IMR-90 (cell line): ENCODE data around the gene PITPNM3. TPM values are rescaled to one million over a fixed set of nuclear protein-coding genes. Genes with fewer than 3 reads are reported as not detected.

ENCODE experiments used
- ATAC-seq: fragments of 200-7000 bp; cut with Tn5 transposase; 2 replicates; pipeline ENCODE4 v1.9.1; 2020; ENCODE audit warnings: low read depth, mild to moderate bottlenecking, moderate library complexity
- BruUV-seq: library from RNA; stranded (reverse); fragments of 400-500 nt; replicated peaks from 2 replicates; lab custom pipeline; 2021; lab: Mats Ljungman, UMichigan
- CTCF ChIA-PET: fragments of 300-600 bp; formaldehyde crosslinking; extraction: SDS; loops from one replicate; lab custom pipeline; 2021; ENCODE audit warnings: antibody characterized with exemption; lab: Yijun Ruan, JAX
- POLR2A ChIA-PET: fragments of 300-600 bp; sonication (Branson Sonifier 250); formaldehyde crosslinking; loops from one replicate; lab custom pipeline; 2022; ENCODE audit warnings: antibody characterized with exemption; ENCODE audit not compliant: unreplicated experiment; lab: Charles Lee
- DNase-seq: peaks from one replicate; pipeline ENCODE4 v3.0.0; 2013
- H2AFZ ChIP-seq: replicated peaks from 2 replicates; pipeline ENCODE3; 2013; ENCODE audit warnings: low read length, mild to moderate bottlenecking; ENCODE audit not compliant: poor library complexity
- H2AK5ac ChIP-seq: 2 replicates; pipeline ENCODE4 v1.6.1; 2013; ENCODE audit warnings: low read depth, low read length, inconsistent platforms
- H2AK9ac ChIP-seq: replicated peaks from 2 replicates; pipeline ENCODE3; 2013; ENCODE audit warnings: mild to moderate bottlenecking, low read depth, low read length, moderate library complexity; ENCODE audit not compliant: poor library complexity
- H2BK120ac ChIP-seq: 2 replicates; pipeline ENCODE4 v1.6.1; 2013; ENCODE audit warnings: low read depth, low read length, inconsistent platforms
- H2BK15ac ChIP-seq: 3 replicates; pipeline ENCODE4 v1.6.1; 2013; ENCODE audit warnings: low read depth, low read length, inconsistent platforms
- H2BK20ac ChIP-seq: 2 replicates; pipeline ENCODE4 v1.6.1; 2013; ENCODE audit warnings: low read depth, mild to moderate bottlenecking, inconsistent platforms, low read length, moderate library complexity
- H2BK5ac ChIP-seq: 2 replicates; pipeline ENCODE4 v1.6.1; 2013; ENCODE audit warnings: mild to moderate bottlenecking, low read depth, low read length, inconsistent platforms; ENCODE audit not compliant: poor library complexity, severe bottlenecking
- H3K14ac ChIP-seq: replicated peaks from 2 replicates; pipeline ENCODE4 v1.6.1; 2013; ENCODE audit warnings: low read depth, low read length, inconsistent platforms
- H3K18ac ChIP-seq: 2 replicates; pipeline ENCODE4 v1.6.1; 2013; ENCODE audit warnings: low read depth, low read length, control low read depth
- H3K23ac ChIP-seq: 2 replicates; pipeline ENCODE4 v1.6.1; 2013; ENCODE audit warnings: low read depth, low read length, inconsistent platforms
- H3K27ac ChIP-seq: 2 replicates; pipeline ENCODE4 v1.5.1; 2013; ENCODE audit warnings: mild to moderate bottlenecking, control low read depth, low read length; ENCODE audit not compliant: insufficient read depth
- H3K27me3 ChIP-seq: 2 replicates; pipeline ENCODE4 v1.6.1; 2013; ENCODE audit warnings: low read length; ENCODE audit not compliant: control insufficient read depth, insufficient read depth
- H3K36me3 ChIP-seq: 2 replicates; pipeline ENCODE4 v1.6.1; 2013; ENCODE audit warnings: low read length, mixed read lengths; ENCODE audit not compliant: control insufficient read depth, insufficient read depth
- H3K4ac ChIP-seq: 2 replicates; pipeline ENCODE4 v1.6.1; 2013; ENCODE audit warnings: low read depth, low read length, inconsistent platforms
- H3K4me1 ChIP-seq: 2 replicates; pipeline ENCODE4 v1.6.1; 2013; ENCODE audit warnings: low read length, mixed read lengths; ENCODE audit not compliant: control insufficient read depth, insufficient read depth
- H3K4me2 ChIP-seq: 2 replicates; pipeline ENCODE4 v1.6.1; 2013; ENCODE audit warnings: low read depth, mild to moderate bottlenecking, control low read depth, low read length, moderate library complexity
- H3K4me3 ChIP-seq: 2 replicates; pipeline ENCODE4 v1.5.1; 2013; ENCODE audit warnings: low read depth, mild to moderate bottlenecking, control low read depth, low read length, moderate library complexity; ENCODE audit not compliant: insufficient read depth
- H3K56ac ChIP-seq: 2 replicates; pipeline ENCODE4 v1.6.1; 2013; ENCODE audit warnings: low read length, inconsistent platforms; ENCODE audit not compliant: insufficient read depth; ENCODE audit errors: extremely low read depth
- H3K79me1 ChIP-seq, 2 experiments: 2 replicates each; pipeline ENCODE4 v1.6.1; 2013; ENCODE audit warnings: low read length in 2 of 2, inconsistent platforms in 1 of 2, low read depth in 1 of 2
- H3K9ac ChIP-seq: 2 replicates; pipeline ENCODE4 v1.6.1; 2013; ENCODE audit warnings: low read depth, low read length, control low read depth
- H3K9me1 ChIP-seq: 2 replicates; pipeline ENCODE4 v1.6.1; 2013; ENCODE audit warnings: low read length, inconsistent platforms; ENCODE audit not compliant: insufficient read depth
- H3K9me3 ChIP-seq: 2 replicates; pipeline ENCODE4 v1.6.1; 2013; ENCODE audit warnings: low read length; ENCODE audit not compliant: control insufficient read depth, insufficient read depth
- H4K20me1 ChIP-seq: 2 replicates; pipeline ENCODE4 v1.6.1; 2013; ENCODE audit warnings: low read length, inconsistent platforms; ENCODE audit not compliant: insufficient read depth
- H4K5ac ChIP-seq: 2 replicates; pipeline ENCODE4 v1.6.1; 2013; ENCODE audit warnings: mild to moderate bottlenecking, low read depth, low read length, control low read depth
- H4K8ac ChIP-seq, 2 experiments: 2 replicates each; pipeline ENCODE4 v1.6.1; 2013; ENCODE audit warnings: low read depth in 2 of 2, low read length in 2 of 2, control low read depth in 1 of 2, inconsistent platforms in 1 of 2
- H4K91ac ChIP-seq: 2 replicates; pipeline ENCODE4 v1.6.1; 2013; ENCODE audit warnings: low read depth, low read length, inconsistent platforms; ENCODE audit not compliant: insufficient read depth
- BHLHE40 ChIP-seq: fragments of 150-350 bp; IDR thresholded peaks from 2 replicates; pipeline ENCODE4 v1.6.1; 2016; ENCODE audit warnings: mild to moderate bottlenecking, low read depth, low read length
- CHD1 ChIP-seq: IDR thresholded peaks from 2 replicates; pipeline ENCODE4 v1.6.1; 2012; ENCODE audit warnings: low read depth, low read length, improper control_type of control experiment
- ELK1 ChIP-seq: fragments of 150-350 bp; IDR thresholded peaks from 2 replicates; pipeline ENCODE4 v1.6.1; 2016; ENCODE audit warnings: low read depth, mild to moderate bottlenecking, low read length, moderate library complexity, borderline replicate concordance
- FOS ChIP-seq: fragments of 150-350 bp; IDR thresholded peaks from 2 replicates; pipeline ENCODE4 v1.6.1; 2016; ENCODE audit warnings: low read depth, low read length
- MAFK ChIP-seq: IDR thresholded peaks from 2 replicates; pipeline ENCODE4 v1.6.1; 2012; ENCODE audit warnings: low read depth, low read length, improper control_type of control experiment
- MAZ ChIP-seq: IDR thresholded peaks from 2 replicates; pipeline ENCODE4 v1.6.1; 2012; ENCODE audit warnings: low read depth, mild to moderate bottlenecking, low read length, improper control_type of control experiment, moderate library complexity, borderline replicate concordance
- RAD21 ChIP-seq: IDR thresholded peaks from 2 replicates; pipeline ENCODE4 v1.6.1; 2012; ENCODE audit warnings: low read length, improper control_type of control experiment
- RCOR1 ChIP-seq: IDR thresholded peaks from 2 replicates; pipeline ENCODE4 v1.6.1; 2012; ENCODE audit warnings: mild to moderate bottlenecking, low read length, improper control_type of control experiment; ENCODE audit not compliant: insufficient replicate concordance
- WGBS, 2 experiments: methylation state at CpG; one replicate each; pipeline versions ENCODE4 v1.1.5 to v1.1.7; 2013; ENCODE audit warnings: missing lambda C conversion rate in 2 of 2; ENCODE audit not compliant: insufficient read length in 1 of 2; ENCODE audit errors: extremely low coverage in 2 of 2; 5-methylcytosine and 5-hydroxymethylcytosine counted together
- dilution Hi-C: fragments of 300-500 bp; cut with HindIII; formaldehyde crosslinking; loops from one replicate; pipeline ENCODE4 v1.14.3; 2018; ENCODE audit warnings: low sequenced_read_pairs; ENCODE audit not compliant: unreplicated experiment
- in situ Hi-C: fragments of 300-500 bp; cut with MboI; formaldehyde crosslinking; loops from 3 replicates; pipeline ENCODE4 v1.14.3; 2019; ENCODE audit warnings: low sequenced_read_pairs, inconsistent platforms, mixed read lengths
- intact Hi-C: fragments of 100-400 bp; cut with micrococcal nuclease; formaldehyde crosslinking; loops from 2 replicates; pipeline ENCODE4 v1.10.0; 2022
- polyA plus RNA-seq, 3 experiments: library from polyadenylated mRNA; depleted of rRNA; stranded (reverse); fragments of >200 nt; gene quantifications; 2 replicates each; pipeline ENCODE4 v1.2.3, GENCODE V29; 2012; ENCODE audit warnings: low replicate concordance in 1 of 3
- total RNA-seq: library from RNA; depleted of rRNA; stranded (reverse); fragments of >200 nt; gene quantifications from 2 replicates; pipeline ENCODE4 v1.2.3, GENCODE V29; 2012

The PITPNM3 gene
- total and polyA plus RNA-seq, 2 of the 4 experiments (the other 2 are of a cell fraction): 0.54 to 1.7 TPM

GRCh38 chr17:6496116-6496481 lies 60.3 kb downstream of the PITPNM3 start:
- Histone ChIP-seq H3K9me3 (no peaks in the 10 kb centered on the region), H2BK120ac (no peak overlapping the region), H3K56ac (no peak overlapping the region), H3K18ac (no peak overlapping the region), H3K14ac (no peak overlapping the region), H2AFZ (no peak overlapping the region), H3K23ac (no peak overlapping the region), H4K5ac (no peak overlapping the region), H3K27me3 (peaks cover 10% of the 10 kb centered on the region; the same call in 1 of the 2 replicates), H2BK20ac (no peak overlapping the region), H2BK5ac (no peak overlapping the region), H4K20me1 (no peaks in the 10 kb centered on the region), H2AK5ac (no peak overlapping the region), H3K9me1 (peaks cover 3% of the 10 kb centered on the region; the same call in 1 of the 2 replicates), H2BK15ac (no peak overlapping the region), H3K4me2 (no peak overlapping the region), H3K79me1 (no peaks in the 10 kb centered on the region), H2AK9ac (no peak overlapping the region), H3K36me3 (no peaks in the 10 kb centered on the region), H3K4ac (no peak overlapping the region), H3K9ac (no peak overlapping the region), H4K91ac (no peak overlapping the region), H3K4me3 (no peak overlapping the region), H3K4me1 (peaks cover 4% of the 10 kb centered on the region), H4K8ac (no peak overlapping the region), H3K27ac (no peak overlapping the region)
- CTCF ChIA-PET: no interaction called here
- TF ChIP-seq FOS: no peak
- no peak for TF ChIP-seq RCOR1
- no peak for TF ChIP-seq BHLHE40
- no peak for TF ChIP-seq RAD21
- no peak for TF ChIP-seq ELK1
- no peak for TF ChIP-seq MAFK
- no peak for TF ChIP-seq CHD1
- no peak for TF ChIP-seq MAZ
- in situ Hi-C loops (no loop called here), intact Hi-C loops (no loop called here), dilution Hi-C loops (no loop called here)
- DNase-seq (no peak), ATAC-seq (no peak)
- no TSS peak for BruUV-seq
- POLR2A ChIA-PET: no interaction called here
- 29% methylated on average over 2 of the region's 8 CpGs; no CpG with 5 or more reads in 1 of the 2 experiments for WGBS, 2 experiments
